ENCODE measurements around the gene COBL. TPM values are rescaled to one million over a fixed set of nuclear protein-coding genes. Genes with fewer than 3 reads are reported as not detected.

COBL gene
- total and polyA plus RNA-seq, 9 of the 15 experiments (the other 6 are each of a cell fraction or from before 2014, with no cell fraction given), result 0.01 to 2.4 (median 0.09) TPM; not detected in 3

GRCh38 chr7:51114501-51114900, 202.1 kb downstream of the COBL start:
- H3K36me3 ChIP-seq (ENCODE audit: control insufficient read depth, insufficient read depth, low read length), result no peaks in the 10 kb centered on the region
- ChIA-PET POLR2A (no interaction called here), CTCF (ENCODE audit: low intra/inter-chr PET ratio) (no interaction called here)
- no peak overlapping the region for H3K9ac ChIP-seq (ENCODE audit: insufficient read depth in 1 of 2, low read depth in 2 of 2, low read length in 2 of 2)
- no peak overlapping the region for H3K4me3 ChIP-seq
- no peaks in the 10 kb centered on the region for H3K9me1 ChIP-seq (ENCODE audit: control insufficient read depth, insufficient read depth, low read length)
- H2AFZ ChIP-seq (ENCODE audit: low read depth, low read length), result no peak overlapping the region
- H3K79me2 ChIP-seq (ENCODE audit: control insufficient read depth, insufficient read depth, low read length), result no peaks in the 10 kb centered on the region
- no TSS peak for BruUV-seq (replicated peaks)
- 0% methylated on average over 1 of the region's 1 CpG for WGBS (ENCODE audit: insufficient coverage, low coverage, missing lambda C conversion rate)
- no peak for TF ChIP-seq KDM2B (CRISPR knock-in tag; IDR thresholded peaks at IDR 0.05)
- no peak for TF ChIP-seq MBD2 (IDR thresholded peaks at IDR 0.05; ENCODE audit: borderline replicate concordance, low read depth)
- TF ChIP-seq POU5F1 (IDR thresholded peaks at IDR 0.05; ENCODE audit: borderline replicate concordance, low read depth, low read length, partially characterized antibody), result no peak
- no peak for TF ChIP-seq HDAC1 (IDR thresholded peaks at IDR 0.05)
- no peak for TF ChIP-seq ZBTB2 (IDR thresholded peaks at IDR 0.05)
- no peak overlapping the region for H3K4me2 ChIP-seq (ENCODE audit: insufficient read depth, low read length)
- intact Hi-C loops (cut with micrococcal nuclease), result no loop called here
- H4K20me1 ChIP-seq (replicated peaks; ENCODE audit: control insufficient read depth, insufficient read depth, low read length), result no peaks in the 10 kb centered on the region
- in situ Hi-C loops (cut with MboI), result no loop called here
- DNase-seq (ENCODE audit: extremely low read depth in 1 of 4, low spot score in 3 of 4) (no peak), FAIRE-seq (no peak), ATAC-seq (no peak)
- no peaks in the 10 kb centered on the region for H3K9me3 ChIP-seq (replicated peaks; ENCODE audit: control insufficient read depth, insufficient read depth, low read depth, low read length)
- no peaks in the 10 kb centered on the region for H3K27me3 ChIP-seq (ENCODE audit: control insufficient read depth in 2 of 2, insufficient read depth in 2 of 2, low read length in 2 of 2)
- no peaks in the 10 kb centered on the region for H3K4me1 ChIP-seq (replicated peaks in 1 of 2; ENCODE audit: control insufficient read depth in 2 of 2, insufficient read depth in 2 of 2, low read length in 2 of 2)
- no peak overlapping the region for H3K27ac ChIP-seq (ENCODE audit: extremely low read depth, low read depth, low read length)

DNA sequence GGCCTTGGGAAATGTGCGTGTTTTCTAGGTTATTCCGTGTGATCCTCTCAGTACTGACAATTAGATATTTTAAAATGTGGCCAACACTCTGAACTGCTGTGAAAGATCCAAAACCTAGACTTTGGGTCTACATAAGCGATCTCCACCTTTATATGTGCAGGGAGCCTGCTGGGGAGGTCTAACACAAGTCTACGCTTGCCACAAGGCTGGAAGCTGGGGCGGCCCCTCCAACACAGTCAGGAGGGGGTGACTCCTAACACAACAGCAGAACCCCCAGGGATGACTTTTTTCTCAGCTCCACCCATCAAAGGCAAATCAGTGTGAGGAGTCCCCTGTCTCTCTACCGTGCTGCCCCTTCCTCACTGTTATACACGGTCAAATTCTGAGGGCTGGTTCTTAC, 202.6 kb downstream of the COBL start:
- CTCF ChIA-PET (ENCODE audit: low intra/inter-chr PET ratio), result no interaction called here
- in situ Hi-C loops (cut with MboI), result no loop called here
- Histone ChIP-seq H3K4me2 (ENCODE audit: insufficient read depth, low read length) (no peak overlapping the region), H3K4me1 (replicated peaks in 1 of 2; ENCODE audit: control insufficient read depth in 2 of 2, insufficient read depth in 2 of 2, low read length in 2 of 2) (no peaks in the 10 kb centered on the region), H3K9me3 (replicated peaks; ENCODE audit: control insufficient read depth, insufficient read depth, low read depth, low read length) (no peaks in the 10 kb centered on the region), H3K27me3 (ENCODE audit: control insufficient read depth in 2 of 2, insufficient read depth in 2 of 2, low read length in 2 of 2) (no peaks in the 10 kb centered on the region), H3K27ac (ENCODE audit: extremely low read depth, low read depth, low read length) (no peak overlapping the region), H3K36me3 (ENCODE audit: control insufficient read depth, insufficient read depth, low read length) (no peaks in the 10 kb centered on the region), H3K9ac (ENCODE audit: insufficient read depth in 1 of 2, low read depth in 2 of 2, low read length in 2 of 2) (no peak overlapping the region), H3K4me3 (no peak overlapping the region), H4K20me1 (replicated peaks; ENCODE audit: control insufficient read depth, insufficient read depth, low read length) (no peaks in the 10 kb centered on the region), H3K9me1 (ENCODE audit: control insufficient read depth, insufficient read depth, low read length) (no peaks in the 10 kb centered on the region), H3K79me2 (ENCODE audit: control insufficient read depth, insufficient read depth, low read length) (no peaks in the 10 kb centered on the region), H2AFZ (ENCODE audit: low read depth, low read length) (no peak overlapping the region)
- WGBS (ENCODE audit: insufficient coverage, low coverage, missing lambda C conversion rate), result 1% methylated on average over 7 of the region's 7 CpGs
- DNase-seq (ENCODE audit: extremely low read depth in 1 of 4, low spot score in 3 of 4) (no peak), ATAC-seq (no peak), FAIRE-seq (no peak)
- POLR2A ChIA-PET, result interaction anchor here (0.6 kb wide), 1 partner anchor 521 kb away, joined by 3 read pairs; no protein-coding TSS in a partner anchor
- no TSS peak for BruUV-seq (replicated peaks)
- intact Hi-C loops (cut with micrococcal nuclease), result no loop called here
- no peak for TF ChIP-seq ZFP91 (CRISPR knock-in tag; IDR thresholded peaks at IDR 0.05)
- no peak for TF ChIP-seq HIVEP1 (CRISPR knock-in tag; IDR thresholded peaks at IDR 0.05)
- TF ChIP-seq ZNF23 (CRISPR knock-in tag; IDR thresholded peaks at IDR 0.05), result no peak
- no peak for TF ChIP-seq ZNF398 (CRISPR knock-in tag; IDR thresholded peaks at IDR 0.05)
- TF ChIP-seq SREBF2 (CRISPR knock-in tag; IDR thresholded peaks at IDR 0.05), result no peak
